Stimulated activated CD8-positive, alpha-beta memory T cell treated with anti-CD3 and anti-CD28 coated beads, Interleukin-15, amount 100 ng/mL, for 24 hours (primary cell): ENCODE data around the gene MTPN.

Experiments
- DNase-seq: peaks from one replicate; pipeline ENCODE4 v3.0.0-alpha.2; 2020; ENCODE audit warnings: low read depth

MTPN gene

GRCh38 chr7:135884495-135885232 lies 92.5 kb downstream of the MTPN start:
- no peak for DNase-seq

GRCh38 chr7:135879233-135879632 lies 97.9 kb downstream of the MTPN start:
- DNase-seq: no peak

- DNase-seq: no peak
These were observed 98.9 kb downstream of the MTPN start for GRCh38 chr7:135878284-135878683.

- DNase-seq: no peak
These were observed 99.4 kb downstream of the MTPN start for GRCh38 chr7:135877805-135878204.
